ENCODE data around the gene MIPEP.

The MIPEP gene

GRCh38 chr13:23715762-23716235, 173.4 kb downstream of the MIPEP start:
- Histone ChIP-seq H3K4me1 (ENCODE audit: control insufficient read depth, insufficient read depth, low read length, unreplicated experiment) (no peaks in the 10 kb centered on the region), H3K36me3 (ENCODE audit: insufficient read depth, low read length) (no peaks in the 10 kb centered on the region), H3K79me2 (ENCODE audit: control insufficient read depth, insufficient read depth, low read length, unreplicated experiment) (no peaks in the 10 kb centered on the region), H3K27me3 (ENCODE audit: insufficient read depth, low read length) (no peaks in the 10 kb centered on the region), H2AFZ (ENCODE audit: low read length, unreplicated experiment) (no peak overlapping the region), H3K4me3 (ENCODE audit: low read depth, low read length) (no peak overlapping the region), H3K27ac (ENCODE audit: low read depth, low read length) (no peak overlapping the region)

- no peak overlapping the region for H3K27ac ChIP-seq (ENCODE audit: low read depth, low read length)
- no peak overlapping the region for H2AFZ ChIP-seq (ENCODE audit: low read length, unreplicated experiment)
- H3K79me2 ChIP-seq (ENCODE audit: control insufficient read depth, insufficient read depth, low read length, unreplicated experiment), result no peaks in the 10 kb centered on the region
- H3K4me3 ChIP-seq (ENCODE audit: low read depth, low read length), result no peak overlapping the region
- H3K4me1 ChIP-seq (ENCODE audit: control insufficient read depth, insufficient read depth, low read length, unreplicated experiment), result no peaks in the 10 kb centered on the region
- no peaks in the 10 kb centered on the region for H3K36me3 ChIP-seq (ENCODE audit: insufficient read depth, low read length)
- H3K27me3 ChIP-seq (ENCODE audit: insufficient read depth, low read length), result no peaks in the 10 kb centered on the region
Observed at GRCh38 chr13:23715092-23715761, 174.0 kb downstream of the MIPEP start.

- Histone ChIP-seq H3K27ac (ENCODE audit: low read depth, low read length) (no peak overlapping the region), H3K4me1 (ENCODE audit: control insufficient read depth, insufficient read depth, low read length, unreplicated experiment) (no peaks in the 10 kb centered on the region), H2AFZ (ENCODE audit: low read length, unreplicated experiment) (no peak overlapping the region), H3K36me3 (ENCODE audit: insufficient read depth, low read length) (no peaks in the 10 kb centered on the region), H3K79me2 (ENCODE audit: control insufficient read depth, insufficient read depth, low read length, unreplicated experiment) (no peaks in the 10 kb centered on the region), H3K27me3 (ENCODE audit: insufficient read depth, low read length) (no peaks in the 10 kb centered on the region), H3K4me3 (ENCODE audit: low read depth, low read length) (no peak overlapping the region)
Observed at GRCh38 chr13:23714672-23715071, 174.5 kb downstream of the MIPEP start.

GRCh38 chr13:23711355-23711754, 177.8 kb downstream of the MIPEP start:
- no peaks in the 10 kb centered on the region for H3K4me1 ChIP-seq (ENCODE audit: control insufficient read depth, insufficient read depth, low read length, unreplicated experiment)
- no peak overlapping the region for H3K27ac ChIP-seq (ENCODE audit: low read depth, low read length)
- no peak overlapping the region for H2AFZ ChIP-seq (ENCODE audit: low read length, unreplicated experiment)
- H3K4me3 ChIP-seq (ENCODE audit: low read depth, low read length), result no peak overlapping the region
- no peaks in the 10 kb centered on the region for H3K27me3 ChIP-seq (ENCODE audit: insufficient read depth, low read length)
- no peaks in the 10 kb centered on the region for H3K79me2 ChIP-seq (ENCODE audit: control insufficient read depth, insufficient read depth, low read length, unreplicated experiment)
- no peaks in the 10 kb centered on the region for H3K36me3 ChIP-seq (ENCODE audit: insufficient read depth, low read length)

- Histone ChIP-seq H3K4me3 (ENCODE audit: low read depth, low read length) (no peak overlapping the region), H2AFZ (ENCODE audit: low read length, unreplicated experiment) (no peak overlapping the region), H3K4me1 (ENCODE audit: control insufficient read depth, insufficient read depth, low read length, unreplicated experiment) (peaks cover 7% of the 10 kb centered on the region), H3K36me3 (ENCODE audit: insufficient read depth, low read length) (no peaks in the 10 kb centered on the region), H3K79me2 (ENCODE audit: control insufficient read depth, insufficient read depth, low read length, unreplicated experiment) (no peaks in the 10 kb centered on the region), H3K27me3 (ENCODE audit: insufficient read depth, low read length) (no peaks in the 10 kb centered on the region), H3K27ac (ENCODE audit: low read depth, low read length) (no peak overlapping the region)
Observed at GRCh38 chr13:23710366-23710765, 178.8 kb downstream of the MIPEP start.

GRCh38 chr13:23709536-23709935, 179.7 kb downstream of the MIPEP start:
- no peak overlapping the region for H3K27ac ChIP-seq (ENCODE audit: low read depth, low read length)
- H3K27me3 ChIP-seq (ENCODE audit: insufficient read depth, low read length), result no peaks in the 10 kb centered on the region
- H2AFZ ChIP-seq (ENCODE audit: low read length, unreplicated experiment), result no peak overlapping the region
- H3K4me3 ChIP-seq (ENCODE audit: low read depth, low read length), result no peak overlapping the region
- no peaks in the 10 kb centered on the region for H3K36me3 ChIP-seq (ENCODE audit: insufficient read depth, low read length)
- no peaks in the 10 kb centered on the region for H3K79me2 ChIP-seq (ENCODE audit: control insufficient read depth, insufficient read depth, low read length, unreplicated experiment)
- H3K4me1 ChIP-seq (ENCODE audit: control insufficient read depth, insufficient read depth, low read length, unreplicated experiment), result peaks cover 8% of the 10 kb centered on the region

GRCh38 chr13:23707674-23708073, 181.5 kb downstream of the MIPEP start:
- peaks cover 18% of the 10 kb centered on the region for H3K4me1 ChIP-seq (ENCODE audit: control insufficient read depth, insufficient read depth, low read length, unreplicated experiment)
- H3K27ac ChIP-seq (ENCODE audit: low read depth, low read length), result no peak overlapping the region
- H3K4me3 ChIP-seq (ENCODE audit: low read depth, low read length), result no peak overlapping the region
- H2AFZ ChIP-seq (ENCODE audit: low read length, unreplicated experiment), result no peak overlapping the region
- H3K36me3 ChIP-seq (ENCODE audit: insufficient read depth, low read length), result no peaks in the 10 kb centered on the region
- no peaks in the 10 kb centered on the region for H3K79me2 ChIP-seq (ENCODE audit: control insufficient read depth, insufficient read depth, low read length, unreplicated experiment)
- no peaks in the 10 kb centered on the region for H3K27me3 ChIP-seq (ENCODE audit: insufficient read depth, low read length)

- Histone ChIP-seq H2AFZ (ENCODE audit: low read length, unreplicated experiment) (no peak overlapping the region), H3K4me3 (ENCODE audit: low read depth, low read length) (no peak overlapping the region), H3K79me2 (ENCODE audit: control insufficient read depth, insufficient read depth, low read length, unreplicated experiment) (no peaks in the 10 kb centered on the region), H3K4me1 (ENCODE audit: control insufficient read depth, insufficient read depth, low read length, unreplicated experiment) (peaks cover 36% of the 10 kb centered on the region), H3K27ac (ENCODE audit: low read depth, low read length) (no peak overlapping the region), H3K36me3 (ENCODE audit: insufficient read depth, low read length) (no peaks in the 10 kb centered on the region), H3K27me3 (ENCODE audit: insufficient read depth, low read length) (no peaks in the 10 kb centered on the region)
Observed at GRCh38 chr13:23705583-23705982, 183.6 kb downstream of the MIPEP start.

GRCh38 chr13:23703246-23703860, 185.8 kb downstream of the MIPEP start:
- Histone ChIP-seq H3K27ac (ENCODE audit: low read depth, low read length) (peak overlapping the region; percentile 27), H3K27me3 (ENCODE audit: insufficient read depth, low read length) (no peaks in the 10 kb centered on the region), H3K36me3 (ENCODE audit: insufficient read depth, low read length) (no peaks in the 10 kb centered on the region), H3K4me1 (ENCODE audit: control insufficient read depth, insufficient read depth, low read length, unreplicated experiment) (peaks cover 38% of the 10 kb centered on the region), H3K4me3 (ENCODE audit: low read depth, low read length) (no peak overlapping the region), H2AFZ (ENCODE audit: low read length, unreplicated experiment) (no peak overlapping the region), H3K79me2 (ENCODE audit: control insufficient read depth, insufficient read depth, low read length, unreplicated experiment) (no peaks in the 10 kb centered on the region)

GRCh38 chr13:23701636-23702035, 187.6 kb downstream of the MIPEP start:
- Histone ChIP-seq H3K27ac (ENCODE audit: low read depth, low read length) (peak overlapping the region; percentile 89), H3K79me2 (ENCODE audit: control insufficient read depth, insufficient read depth, low read length, unreplicated experiment) (no peaks in the 10 kb centered on the region), H3K36me3 (ENCODE audit: insufficient read depth, low read length) (no peaks in the 10 kb centered on the region), H2AFZ (ENCODE audit: low read length, unreplicated experiment) (no peak overlapping the region), H3K4me1 (ENCODE audit: control insufficient read depth, insufficient read depth, low read length, unreplicated experiment) (peaks cover 38% of the 10 kb centered on the region), H3K27me3 (ENCODE audit: insufficient read depth, low read length) (no peaks in the 10 kb centered on the region), H3K4me3 (ENCODE audit: low read depth, low read length) (peak overlapping the region; percentile 53)

GRCh38 chr13:23701186-23701585, 188.0 kb downstream of the MIPEP start:
- no peaks in the 10 kb centered on the region for H3K27me3 ChIP-seq (ENCODE audit: insufficient read depth, low read length)
- H3K79me2 ChIP-seq (ENCODE audit: control insufficient read depth, insufficient read depth, low read length, unreplicated experiment), result no peaks in the 10 kb centered on the region
- H3K4me3 ChIP-seq (ENCODE audit: low read depth, low read length), result peak overlapping the region; percentile 53
- peak overlapping the region; percentile 89 for H3K27ac ChIP-seq (ENCODE audit: low read depth, low read length)
- H3K4me1 ChIP-seq (ENCODE audit: control insufficient read depth, insufficient read depth, low read length, unreplicated experiment), result peaks cover 38% of the 10 kb centered on the region
- no peak overlapping the region for H2AFZ ChIP-seq (ENCODE audit: low read length, unreplicated experiment)
- H3K36me3 ChIP-seq (ENCODE audit: insufficient read depth, low read length), result no peaks in the 10 kb centered on the region
